Suprapubic skin (tissue), 4 donors: Measurements from ENCODE around the gene CILP2. TPM values are rescaled to one million over a fixed set of nuclear protein-coding genes. Genes with fewer than 3 reads are reported as not detected.

ENCODE experiments used
- DNase-seq, 2 donors: peaks; one replicate each; pipeline ENCODE4 v3.0.0-alpha.2; 2019; ENCODE audit warnings: low spot score in 2 of 2
- H3K27ac ChIP-seq: fragments of 200-600 bp; sonication (generic); one replicate; pipeline ENCODE4 v1.5.1; 2019
- H3K27me3 ChIP-seq: fragments of 200-600 bp; sonication (generic); one replicate; pipeline ENCODE4 v1.5.1; 2019
- H3K36me3 ChIP-seq: fragments of 200-600 bp; sonication (generic); one replicate; pipeline ENCODE4 v1.5.1; 2019
- H3K4me1 ChIP-seq: fragments of 200-600 bp; sonication (generic); one replicate; pipeline ENCODE4 v1.5.1; 2019
- H3K4me3 ChIP-seq: fragments of 200-600 bp; sonication (generic); one replicate; pipeline ENCODE4 v1.5.1; 2019; ENCODE audit warnings: mild to moderate bottlenecking
- H3K9me3 ChIP-seq: fragments of 200-600 bp; sonication (generic); one replicate; pipeline ENCODE4 v1.5.1; 2019
- EP300 ChIP-seq: sonication (generic); formaldehyde crosslinking; IDR thresholded peaks from one replicate; pipeline ENCODE4 v1.6.1; 2017; ENCODE audit warnings: antibody characterized with exemption
- POLR2A ChIP-seq, 2 donors: fragments of 450-650 bp; IDR thresholded peaks; one replicate each; pipeline ENCODE4 v1.6.1; 2017; ENCODE audit warnings: antibody characterized with exemption in 2 of 2, mild to moderate bottlenecking in 2 of 2, moderate library complexity in 2 of 2
- POLR2AphosphoS5 ChIP-seq, 3 donors: sonication (generic); formaldehyde crosslinking; IDR thresholded peaks; one replicate each; pipeline ENCODE4 v1.6.1; 2017; ENCODE audit warnings: antibody characterized with exemption in 3 of 3
- WGBS: methylation state at CpG from one replicate; pipeline ENCODE4 v1.1.5; 2018; 5-methylcytosine and 5-hydroxymethylcytosine counted together
- total RNA-seq, 4 donors: library from RNA; depleted of rRNA; stranded (reverse); fragments of >200 nt; gene quantifications; one replicate each; pipeline ENCODE4 v1.1.0, GENCODE V29; 2016
- TF ChIP-seq, protein P1 (sequence below), 2 donors: fragments of 200-600 bp in 1 of 2; fragments of 450-650 bp in 1 of 2; sonication (generic) in 1 of 2; IDR thresholded peaks; one replicate each; pipeline ENCODE4 v1.5.1; 2016 to 2019; ENCODE audit warnings: antibody characterized with exemption in 2 of 2, mild to moderate bottlenecking in 1 of 2, moderate library complexity in 1 of 2

CILP2 gene
- total RNA-seq, 4 donors from 2014 or later = 0.15 to 0.44 (median 0.21) TPM

DNA sequence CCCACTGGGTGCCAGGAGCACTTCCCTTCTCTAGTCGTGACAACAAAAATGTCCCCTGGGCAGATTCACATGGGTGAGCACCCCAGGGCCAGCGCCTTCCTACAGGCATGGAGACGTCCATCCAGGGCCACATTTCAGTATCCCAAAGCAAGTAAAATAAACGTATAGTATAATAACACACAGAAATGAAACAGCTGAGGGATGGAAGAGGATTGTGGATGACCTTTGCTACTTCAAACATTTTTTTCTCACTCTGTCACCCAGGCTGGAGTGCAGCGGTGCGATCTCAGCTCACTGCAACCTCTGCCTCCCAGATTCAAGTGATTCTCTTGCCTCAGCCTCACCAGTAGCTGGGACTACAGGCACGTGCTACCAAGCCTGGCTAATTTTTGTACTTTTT is 28.2 kb downstream of the CILP2 start:
- Histone ChIP-seq H3K27ac (no peak overlapping the region), H3K9me3 (no peaks in the 10 kb centered on the region), H3K4me1 (no peaks in the 10 kb centered on the region), H3K36me3 (peaks cover 6% of the 10 kb centered on the region), H3K27me3 (no peaks in the 10 kb centered on the region), H3K4me3 (no peak overlapping the region)
- TF ChIP-seq EP300 (no peak), POLR2AphosphoS5 (IDR thresholded peaks at IDR 0.05) (no peak), POLR2A (IDR thresholded peaks at IDR 0.05) (no peak)
- TF ChIP-seq, protein P1, sequence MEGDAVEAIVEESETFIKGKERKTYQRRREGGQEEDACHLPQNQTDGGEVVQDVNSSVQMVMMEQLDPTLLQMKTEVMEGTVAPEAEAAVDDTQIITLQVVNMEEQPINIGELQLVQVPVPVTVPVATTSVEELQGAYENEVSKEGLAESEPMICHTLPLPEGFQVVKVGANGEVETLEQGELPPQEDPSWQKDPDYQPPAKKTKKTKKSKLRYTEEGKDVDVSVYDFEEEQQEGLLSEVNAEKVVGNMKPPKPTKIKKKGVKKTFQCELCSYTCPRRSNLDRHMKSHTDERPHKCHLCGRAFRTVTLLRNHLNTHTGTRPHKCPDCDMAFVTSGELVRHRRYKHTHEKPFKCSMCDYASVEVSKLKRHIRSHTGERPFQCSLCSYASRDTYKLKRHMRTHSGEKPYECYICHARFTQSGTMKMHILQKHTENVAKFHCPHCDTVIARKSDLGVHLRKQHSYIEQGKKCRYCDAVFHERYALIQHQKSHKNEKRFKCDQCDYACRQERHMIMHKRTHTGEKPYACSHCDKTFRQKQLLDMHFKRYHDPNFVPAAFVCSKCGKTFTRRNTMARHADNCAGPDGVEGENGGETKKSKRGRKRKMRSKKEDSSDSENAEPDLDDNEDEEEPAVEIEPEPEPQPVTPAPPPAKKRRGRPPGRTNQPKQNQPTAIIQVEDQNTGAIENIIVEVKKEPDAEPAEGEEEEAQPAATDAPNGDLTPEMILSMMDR (IDR thresholded peaks at IDR 0.05) = no peak
- no peak for DNase-seq
- 83% methylated on average over 7 of the region's 7 CpGs for WGBS

DNA sequence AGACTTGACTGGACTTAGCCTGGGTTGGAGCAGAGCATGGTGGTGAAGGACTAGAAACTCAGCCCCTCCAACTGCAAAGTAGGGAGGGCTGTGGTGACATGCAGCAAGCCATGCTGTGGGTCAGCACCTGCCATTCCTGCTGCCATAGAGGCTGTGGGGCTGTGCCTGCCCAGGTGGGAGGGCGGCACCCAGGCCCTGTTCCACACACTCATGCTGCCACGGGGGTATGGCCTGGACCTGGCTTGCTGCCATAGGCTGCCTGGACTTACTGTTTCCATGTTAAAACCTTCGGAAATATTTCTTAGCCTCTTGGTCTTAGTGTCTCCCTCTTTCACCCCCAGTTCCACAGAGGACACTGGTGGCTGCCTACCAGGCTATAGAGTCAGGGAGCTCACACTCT is 29.3 kb downstream of the CILP2 start:
- Histone ChIP-seq H3K27me3 (no peaks in the 10 kb centered on the region), H3K36me3 (peaks cover 6% of the 10 kb centered on the region), H3K9me3 (no peaks in the 10 kb centered on the region), H3K4me1 (no peaks in the 10 kb centered on the region), H3K27ac (no peak overlapping the region), H3K4me3 (no peak overlapping the region)
- no peak for DNase-seq
- WGBS = 83% methylated on average over 3 of the region's 3 CpGs
- TF ChIP-seq POLR2A (IDR thresholded peaks at IDR 0.05) (no peak), EP300 (no peak), POLR2AphosphoS5 (IDR thresholded peaks at IDR 0.05) (no peak)
- TF ChIP-seq, protein P1 (IDR thresholded peaks at IDR 0.05) = no peak

DNA sequence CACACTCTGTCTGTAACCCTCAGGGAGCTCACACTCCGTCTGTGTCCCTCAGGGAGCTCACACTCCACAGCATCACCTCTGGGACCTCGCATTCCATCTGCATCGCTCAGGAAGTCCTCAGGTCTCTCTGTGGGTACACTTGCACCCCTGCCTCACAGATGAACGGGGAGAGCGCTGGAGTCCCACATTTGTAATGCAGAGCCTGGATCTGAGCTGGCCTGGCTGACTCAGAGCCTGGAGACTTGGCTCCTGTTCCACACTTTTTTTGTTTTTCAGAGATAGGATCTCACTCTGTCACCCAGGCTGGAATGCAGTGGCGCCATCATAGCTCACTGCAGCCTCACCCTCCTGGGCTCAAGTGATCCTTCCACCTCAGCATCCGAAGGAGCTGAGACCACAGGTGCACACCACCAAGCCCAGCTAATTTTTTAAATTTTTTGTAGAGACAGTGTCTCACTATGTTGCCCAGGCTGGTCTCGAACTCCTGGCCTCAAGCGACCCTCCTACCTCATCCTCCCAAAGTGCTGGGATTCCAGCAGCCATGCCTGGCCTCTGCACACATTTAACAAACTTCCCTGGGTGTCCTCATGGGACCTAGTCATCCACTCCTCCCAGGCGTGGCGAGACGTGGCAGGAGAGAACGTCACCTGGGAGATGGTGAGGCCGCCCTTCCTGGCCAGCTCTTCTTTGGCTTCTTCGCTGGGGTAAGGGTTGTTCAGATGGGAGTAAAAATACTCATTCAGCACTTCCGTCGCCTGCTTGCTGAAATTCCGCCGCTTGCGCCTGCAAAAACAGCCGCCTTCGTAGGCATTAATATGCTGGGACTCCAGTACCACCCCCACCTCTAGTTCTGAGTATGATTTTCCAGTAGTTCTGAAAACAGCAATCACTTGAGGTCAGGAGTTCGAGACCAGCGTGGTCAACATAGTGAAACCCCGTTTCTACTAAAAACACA is 31.0 kb downstream of the CILP2 start:
- no peak overlapping the region for H3K27ac ChIP-seq
- H3K27me3 ChIP-seq = no peaks in the 10 kb centered on the region
- H3K4me3 ChIP-seq = no peak overlapping the region
- WGBS = 82% methylated on average over 19 of the region's 25 CpGs
- no peaks in the 10 kb centered on the region for H3K4me1 ChIP-seq
- H3K9me3 ChIP-seq = no peaks in the 10 kb centered on the region
- TF ChIP-seq POLR2A (IDR thresholded peaks at IDR 0.05) (no peak), POLR2AphosphoS5 (IDR thresholded peaks at IDR 0.05) (no peak), EP300 (no peak)
- TF ChIP-seq, protein P1 (IDR thresholded peaks at IDR 0.05) = no peak
- no peak for DNase-seq
- H3K36me3 ChIP-seq = peaks cover 6% of the 10 kb centered on the region

DNA sequence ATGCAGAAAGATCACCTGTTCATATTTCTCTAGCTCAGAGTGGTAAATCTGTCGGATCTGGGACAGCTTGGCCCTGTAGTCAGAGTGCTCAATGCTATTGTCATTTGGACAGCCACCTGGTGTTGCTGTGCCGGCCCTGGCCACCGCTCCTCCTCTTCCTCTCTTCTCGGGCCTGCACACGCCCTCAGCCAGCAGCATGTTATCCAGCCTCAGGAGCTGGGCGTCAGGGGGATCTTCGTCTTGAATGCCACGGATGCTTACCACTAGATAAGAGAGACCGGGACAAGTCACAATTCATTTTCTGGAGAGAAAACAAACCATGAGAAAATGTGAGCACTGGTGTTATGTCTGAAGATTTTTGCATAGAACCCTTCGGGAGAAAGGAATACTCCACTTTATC is 32.5 kb downstream of the CILP2 start:
- no peaks in the 10 kb centered on the region for H3K9me3 ChIP-seq
- TF ChIP-seq EP300 (no peak), POLR2A (IDR thresholded peaks at IDR 0.05) (no peak), POLR2AphosphoS5 (IDR thresholded peaks at IDR 0.05) (no peak)
- TF ChIP-seq, protein P1 (IDR thresholded peaks at IDR 0.05) = no peak
- WGBS = 92% methylated on average over 10 of the region's 10 CpGs
- no peak for DNase-seq
- H3K36me3 ChIP-seq = peaks cover 6% of the 10 kb centered on the region
- H3K4me1 ChIP-seq = no peaks in the 10 kb centered on the region
- no peaks in the 10 kb centered on the region for H3K27me3 ChIP-seq
- no peak overlapping the region for H3K4me3 ChIP-seq
- H3K27ac ChIP-seq = no peak overlapping the region

DNA sequence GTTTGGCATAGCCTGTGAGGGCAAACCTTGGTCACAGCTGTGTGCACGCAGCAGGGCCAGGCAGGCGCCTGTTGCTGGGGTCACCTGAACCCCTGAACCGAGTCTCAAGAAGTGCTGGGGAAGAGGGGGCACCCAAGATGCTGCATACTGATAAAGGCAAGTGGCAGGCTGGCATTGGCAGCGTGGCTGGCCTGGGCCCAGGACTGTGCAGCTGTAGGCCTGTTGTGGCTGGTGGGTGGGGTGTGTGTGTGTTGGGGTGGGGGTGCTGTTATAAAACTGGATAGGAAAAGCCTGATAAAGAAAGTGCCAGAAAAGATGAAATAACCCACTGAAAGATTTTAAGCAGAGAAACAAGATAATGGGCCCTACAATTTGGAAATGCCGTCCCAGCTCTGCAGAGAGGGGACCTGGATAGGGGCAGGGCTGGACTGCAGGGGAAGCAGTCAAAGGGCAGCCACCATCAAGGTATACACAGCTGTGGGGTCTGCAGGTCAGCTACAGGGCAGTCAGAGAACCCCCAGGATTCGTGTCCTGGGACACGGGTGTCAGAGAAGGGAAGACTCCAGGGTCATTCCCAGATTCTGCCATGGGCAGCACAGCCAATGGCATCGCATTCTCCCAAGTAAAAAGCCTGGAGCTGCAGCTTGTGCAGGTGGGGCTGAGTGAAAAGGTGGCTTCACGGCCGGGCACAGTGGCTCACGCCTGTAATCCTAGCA is 33.2 kb downstream of the CILP2 start:
- 88% methylated on average over 11 of the region's 11 CpGs for WGBS
- no peaks in the 10 kb centered on the region for H3K9me3 ChIP-seq
- H3K4me1 ChIP-seq = no peaks in the 10 kb centered on the region
- no peak overlapping the region for H3K27ac ChIP-seq
- no peak overlapping the region for H3K4me3 ChIP-seq
- H3K36me3 ChIP-seq = peaks cover 6% of the 10 kb centered on the region
- TF ChIP-seq POLR2A (IDR thresholded peaks at IDR 0.05) = no peak
- TF ChIP-seq, protein P1 (IDR thresholded peaks at IDR 0.05) = no peak
- TF ChIP-seq EP300 = no peak
- no peak for TF ChIP-seq POLR2AphosphoS5 (IDR thresholded peaks at IDR 0.05)
- no peak for DNase-seq
- no peaks in the 10 kb centered on the region for H3K27me3 ChIP-seq
